ENCODE measurements around the gene HSD17B8.

HSD17B8 gene

GRCh38 chr6:33171016-33171879, 33.2 kb upstream of the HSD17B8 start:
- in situ Hi-C loops (cut with HindIII; ENCODE audit: low sequenced_read_pairs) = no loop called here

GRCh38 chr6:33171880-33172687, 32.4 kb upstream of the HSD17B8 start:
- in situ Hi-C loops (cut with HindIII; ENCODE audit: low sequenced_read_pairs) = no loop called here

- in situ Hi-C loops (cut with HindIII; ENCODE audit: low sequenced_read_pairs) = no loop called here
Observed at GRCh38 chr6:33172688-33173534, 31.5 kb upstream of the HSD17B8 start.

- in situ Hi-C loops (cut with HindIII; ENCODE audit: low sequenced_read_pairs) = no loop called here
Observed at GRCh38 chr6:33173535-33174180, 30.8 kb upstream of the HSD17B8 start.

- in situ Hi-C loops (cut with HindIII; ENCODE audit: low sequenced_read_pairs) = no loop called here
Observed at GRCh38 chr6:33174784-33175183, 29.7 kb upstream of the HSD17B8 start.

GRCh38 chr6:33175436-33176069, 28.9 kb upstream of the HSD17B8 start:
- in situ Hi-C loops (cut with HindIII; ENCODE audit: low sequenced_read_pairs) = no loop called here

- in situ Hi-C loops (cut with HindIII; ENCODE audit: low sequenced_read_pairs) = no loop called here
Observed at GRCh38 chr6:33176906-33177305, 27.5 kb upstream of the HSD17B8 start.

- in situ Hi-C loops (cut with HindIII; ENCODE audit: low sequenced_read_pairs) = no loop called here
Observed at GRCh38 chr6:33177552-33178446, 26.7 kb upstream of the HSD17B8 start.

GRCh38 chr6:33178755-33179475, 25.5 kb upstream of the HSD17B8 start:
- in situ Hi-C loops (cut with HindIII; ENCODE audit: low sequenced_read_pairs) = no loop called here

- in situ Hi-C loops (cut with HindIII; ENCODE audit: low sequenced_read_pairs) = no loop called here
Observed at GRCh38 chr6:33181141-33181540, 23.3 kb upstream of the HSD17B8 start.

- in situ Hi-C loops (cut with HindIII; ENCODE audit: low sequenced_read_pairs) = no loop called here
Observed at GRCh38 chr6:33183071-33183683, 21.3 kb upstream of the HSD17B8 start.

GRCh38 chr6:33185190-33185589, 19.3 kb upstream of the HSD17B8 start:
- in situ Hi-C loops (cut with HindIII; ENCODE audit: low sequenced_read_pairs) = no loop called here

- in situ Hi-C loops (cut with HindIII; ENCODE audit: low sequenced_read_pairs) = no loop called here
Observed at GRCh38 chr6:33185654-33186187, 18.7 kb upstream of the HSD17B8 start.

- in situ Hi-C loops (cut with HindIII; ENCODE audit: low sequenced_read_pairs) = no loop called here
Observed at GRCh38 chr6:33187809-33188208, 16.6 kb upstream of the HSD17B8 start.

GRCh38 chr6:33189164-33189563, 15.3 kb upstream of the HSD17B8 start:
- in situ Hi-C loops (cut with HindIII; ENCODE audit: low sequenced_read_pairs) = no loop called here

- in situ Hi-C loops (cut with HindIII; ENCODE audit: low sequenced_read_pairs) = no loop called here
Observed at GRCh38 chr6:33189625-33190448, 14.6 kb upstream of the HSD17B8 start.

Measured in DLD1 (cell line).